Germinal center (tissue), 1 donor: Measurements from ENCODE around the gene KRTAP6-3.

Experiments
- DNase-seq: peaks from one replicate; pipeline ENCODE4 v3.0.0; 2012; ENCODE audit warnings: mixed read lengths, low spot score

The KRTAP6-3 gene, protein sequence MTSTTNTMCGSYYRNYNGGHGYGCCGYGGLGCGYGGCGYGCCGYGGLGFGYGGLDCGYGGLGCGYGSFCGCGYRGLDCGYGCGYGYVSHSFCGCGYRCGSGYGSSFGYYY

DNA sequence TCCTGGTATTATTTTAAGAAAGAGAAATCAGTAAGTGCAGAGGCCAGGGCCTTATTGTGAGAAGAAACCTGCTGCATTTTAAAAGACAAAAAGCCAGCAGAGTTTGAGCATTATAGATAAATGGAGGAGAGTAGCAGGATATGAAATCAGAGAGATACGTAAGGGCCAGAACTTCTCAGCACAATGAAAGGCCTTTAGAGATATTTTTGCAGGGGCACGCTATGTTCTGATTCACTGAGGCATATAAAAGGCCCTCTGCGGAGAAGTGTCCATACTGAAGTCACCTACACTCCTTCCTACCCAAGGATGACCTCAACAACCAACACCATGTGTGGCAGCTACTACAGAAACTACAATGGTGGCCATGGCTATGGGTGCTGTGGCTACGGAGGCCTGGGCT is at the start of gene KRTAP6-3:
TSS of gene KRTAP6-3 (plus strand) at position 301 of the 400 bp plus-strand sequence. CDS start at position 307, 6 bp downstream.
- DNase-seq: no peak

DNA sequence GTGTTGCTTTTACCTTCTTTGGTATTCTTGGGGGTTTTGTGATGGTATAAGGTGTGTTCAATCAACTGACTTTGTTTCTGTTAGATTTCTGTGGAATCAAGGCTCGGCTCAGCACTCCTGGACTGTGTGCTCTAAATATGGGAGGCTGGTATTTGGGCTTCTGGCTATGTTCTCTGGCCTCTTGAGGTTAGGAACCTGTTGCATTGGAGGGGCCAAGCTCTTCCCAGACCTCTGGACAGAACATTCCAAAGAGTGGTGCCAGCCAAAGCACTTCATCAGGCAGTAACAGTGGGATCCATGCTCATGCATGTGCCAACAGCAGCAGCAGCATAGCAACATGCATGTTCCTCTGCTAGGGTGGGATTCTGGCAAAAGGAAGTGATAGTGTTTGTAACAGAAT is 39.5 kb upstream of the KRTAP6-3 start:
- DNase-seq: no peak

DNA sequence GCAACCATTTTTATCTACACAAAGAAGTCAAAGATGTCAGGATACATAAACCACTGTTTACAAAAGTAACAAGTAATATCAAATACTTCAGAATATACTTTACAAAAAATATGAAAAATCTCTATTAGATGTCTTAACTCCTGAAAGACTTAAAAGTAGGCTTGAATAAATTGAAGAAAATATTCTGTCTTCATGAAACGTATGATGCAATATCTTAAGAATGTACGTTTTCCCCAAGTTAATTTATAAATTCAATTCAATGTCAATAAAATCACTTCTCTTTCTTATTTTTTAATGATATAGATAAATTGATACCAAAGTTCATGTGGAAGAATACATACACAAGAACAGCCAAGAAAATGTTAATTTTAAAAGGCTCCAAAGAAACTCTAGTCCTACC is 37.1 kb upstream of the KRTAP6-3 start:
- no peak for DNase-seq

DNA sequence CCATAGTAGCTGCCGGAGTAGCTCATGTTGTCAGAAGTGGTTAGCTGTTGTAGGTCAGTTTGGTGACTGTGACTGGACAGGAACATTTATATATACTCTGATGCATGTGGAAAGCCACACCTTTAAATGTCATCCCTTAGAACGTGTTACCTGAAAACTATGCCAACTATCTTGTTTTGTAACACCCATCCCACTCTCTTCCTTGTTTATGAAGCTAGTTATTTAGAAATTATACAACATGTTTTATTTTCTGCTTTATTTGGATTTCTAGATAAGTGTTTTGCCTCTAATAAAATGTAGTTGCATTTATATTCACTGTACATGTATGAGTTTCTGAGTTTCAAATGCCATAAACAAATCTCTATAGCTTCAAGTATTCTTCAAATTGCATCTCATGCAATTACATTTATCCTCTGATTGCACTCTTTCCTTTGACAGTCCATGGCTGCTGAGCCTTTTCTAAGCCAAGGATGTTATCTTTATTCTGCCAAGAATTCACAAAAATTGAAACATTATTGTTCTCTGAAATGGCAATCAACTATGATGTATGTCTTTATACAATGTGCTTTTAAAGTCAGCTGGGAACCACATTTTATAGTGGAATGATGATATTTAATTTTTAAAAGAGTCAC is 30.9 kb upstream of the KRTAP6-3 start, which contains the start of gene KRTAP19-7:
TSS of gene KRTAP19-7 (minus strand) at position 51 of the 632 bp plus-strand sequence. CDS start at position 26, 25 bp downstream.
- DNase-seq: no peak

DNA sequence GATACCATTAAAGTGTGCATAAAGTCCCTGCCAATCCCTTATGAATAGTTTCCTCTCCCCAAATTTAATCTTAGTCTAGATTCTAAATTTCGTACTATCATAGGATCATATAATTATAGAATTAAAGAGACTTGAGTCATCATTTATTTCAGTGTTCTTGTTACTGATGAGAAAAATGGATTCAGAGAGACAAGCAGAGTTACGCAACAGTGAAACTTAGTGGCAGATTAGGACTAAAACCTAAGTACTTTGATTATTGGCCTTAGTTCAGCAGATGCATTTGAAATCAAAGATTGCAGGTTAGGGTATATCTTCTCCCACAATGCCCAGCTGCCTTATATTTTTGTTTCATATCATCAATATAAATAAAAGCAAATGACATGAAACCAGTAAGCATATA is 30.3 kb upstream of the KRTAP6-3 start:
- no peak for DNase-seq

DNA sequence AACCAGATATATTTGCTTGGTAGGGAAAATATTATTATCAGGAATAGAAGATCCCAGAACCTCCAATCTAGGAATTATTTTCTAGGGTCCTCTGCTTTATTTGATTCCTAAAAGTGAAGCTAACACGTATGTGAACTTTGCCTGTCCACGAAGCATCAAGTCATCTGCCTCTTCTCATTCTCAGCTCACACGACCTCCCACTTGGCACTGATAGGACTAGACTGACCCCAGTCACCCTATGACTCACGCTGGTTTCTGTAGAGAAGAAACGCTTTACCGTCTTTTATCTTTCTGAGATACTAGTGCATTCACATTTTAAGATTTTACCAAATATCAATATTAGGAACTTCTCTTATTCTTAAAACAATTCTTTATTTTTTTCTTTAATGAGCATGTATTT is 29.2 kb upstream of the KRTAP6-3 start:
- no peak for DNase-seq

DNA sequence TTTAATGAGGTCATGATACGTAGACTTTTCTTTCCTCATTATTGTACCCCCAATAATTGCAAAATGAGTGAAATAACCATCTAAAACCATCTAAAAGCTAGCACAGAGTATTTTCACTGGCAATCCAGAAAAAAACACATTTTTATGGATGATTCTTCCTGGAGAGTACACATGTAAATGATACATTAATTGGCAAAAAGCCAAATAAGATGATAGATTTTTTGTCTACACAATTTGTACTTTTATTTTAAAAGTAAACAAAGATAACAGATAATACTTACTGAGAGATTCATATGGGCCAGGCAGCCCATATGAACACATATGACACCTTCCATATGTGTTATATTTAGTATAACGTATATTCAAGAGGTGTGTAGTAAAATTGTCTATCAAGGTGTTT is 28.6 kb upstream of the KRTAP6-3 start:
- no peak for DNase-seq

DNA sequence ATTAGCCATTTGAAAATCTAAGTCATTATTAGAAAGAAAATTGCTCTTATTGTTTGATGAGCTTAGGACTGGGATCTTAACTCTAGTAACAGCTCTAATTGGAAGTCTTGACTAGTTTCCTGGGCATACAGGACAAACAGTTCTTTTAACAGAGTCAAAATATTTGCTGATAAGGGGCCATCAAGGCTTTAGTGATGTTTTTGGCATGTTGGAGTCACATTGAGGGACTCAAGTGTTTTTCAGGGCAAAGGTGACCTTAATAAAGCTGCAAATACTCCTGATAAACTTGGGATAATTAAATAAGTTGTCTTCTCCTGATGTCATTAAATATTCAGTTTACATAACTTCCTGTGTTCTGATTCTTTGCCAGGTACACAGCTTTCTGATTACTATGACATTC is 24.6 kb upstream of the KRTAP6-3 start:
- DNase-seq: no peak

DNA sequence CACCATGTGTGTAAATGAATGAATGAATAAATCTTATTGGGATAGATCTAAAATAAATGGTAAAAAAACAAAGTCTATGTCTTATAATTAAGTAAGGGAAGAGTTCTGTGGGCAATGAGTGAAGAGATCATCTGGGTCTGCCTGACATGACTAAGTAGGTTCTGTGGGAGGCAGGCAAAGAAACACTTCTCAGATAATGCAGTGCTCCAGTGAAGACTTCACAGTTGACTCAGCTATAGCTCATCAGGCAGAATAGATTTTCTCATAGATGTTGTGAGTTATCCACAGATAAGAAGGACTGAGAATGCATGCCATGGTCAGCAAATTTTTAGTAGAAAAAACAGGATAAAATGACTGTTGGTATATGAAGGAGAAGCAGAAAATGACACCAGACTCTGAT is 14.5 kb upstream of the KRTAP6-3 start:
- no peak for DNase-seq

DNA sequence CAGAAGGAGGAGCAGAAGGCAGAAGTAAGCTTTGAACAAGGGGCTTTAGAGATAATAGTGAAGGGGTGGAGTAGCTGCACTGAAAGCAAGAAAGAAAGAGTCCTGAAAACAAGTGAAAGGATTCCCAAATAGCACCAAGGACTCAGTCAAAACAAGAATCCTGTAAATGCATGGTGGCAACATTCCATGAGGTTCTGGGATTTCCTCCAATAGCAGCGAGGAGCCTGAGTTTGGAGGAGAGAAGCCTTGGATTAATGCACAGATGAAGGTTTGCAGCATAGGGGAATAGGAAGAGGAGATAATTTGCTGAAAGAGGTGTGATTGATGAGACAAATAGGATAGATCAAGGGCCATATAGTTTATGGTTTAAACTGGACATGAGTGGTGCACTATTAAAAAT is 12.9 kb upstream of the KRTAP6-3 start:
- no peak for DNase-seq

DNA sequence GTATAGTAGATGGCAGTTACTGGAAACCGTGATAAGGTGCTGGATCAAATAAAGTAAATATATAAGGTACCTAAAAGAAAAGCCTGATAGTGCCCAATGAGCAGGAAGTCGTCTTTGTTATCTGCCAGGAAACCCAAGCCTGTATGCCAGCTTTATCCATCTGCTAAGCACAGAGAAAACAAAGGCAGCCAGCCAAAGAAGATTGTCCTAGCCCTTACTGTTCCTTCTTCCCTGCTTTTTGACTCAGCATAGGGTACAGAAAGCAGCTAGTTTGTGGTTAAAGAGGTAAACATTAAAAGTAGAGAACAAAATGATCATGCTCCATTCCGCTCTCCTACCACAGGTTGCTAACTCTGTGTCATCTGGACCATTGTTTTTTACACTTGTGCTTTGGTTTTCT is 12.1 kb upstream of the KRTAP6-3 start:
- no peak for DNase-seq

DNA sequence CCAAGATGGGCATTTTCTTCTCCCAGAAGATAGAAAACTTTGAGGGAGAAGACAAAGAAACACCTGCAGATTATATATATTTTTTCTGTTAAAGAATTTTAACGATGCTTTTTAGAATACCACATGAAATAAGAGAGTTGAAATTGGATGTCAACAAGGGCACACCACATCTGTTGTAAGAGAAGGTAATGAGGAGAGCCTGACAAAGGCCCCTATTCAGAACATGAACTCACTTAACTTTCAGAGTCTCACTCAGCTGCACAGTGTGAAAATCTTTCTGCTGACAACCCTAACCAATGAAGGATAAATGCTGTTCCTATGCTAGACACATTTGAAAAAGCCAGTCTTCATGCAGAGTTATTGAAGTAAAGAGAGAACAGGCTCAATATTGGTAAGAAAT is 9.4 kb upstream of the KRTAP6-3 start:
- DNase-seq: no peak

DNA sequence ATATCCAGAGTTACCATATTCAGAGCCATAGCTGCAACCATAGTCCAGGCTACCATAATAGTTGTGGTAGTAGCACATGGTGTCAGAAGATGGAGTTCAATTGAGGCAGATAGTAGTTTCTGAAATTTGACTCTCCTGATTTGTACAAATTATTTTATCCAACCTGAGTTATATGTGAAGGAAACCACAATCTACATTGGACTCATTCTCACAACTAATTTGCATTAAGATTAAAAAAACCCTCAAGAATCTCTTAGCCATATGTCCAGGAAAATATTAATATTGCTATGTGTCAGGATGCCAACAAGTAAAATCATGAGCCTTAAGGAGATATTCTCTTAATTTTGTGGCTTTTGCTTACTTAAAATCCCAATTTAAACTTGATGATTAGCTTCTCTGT is 1.9 kb upstream of the KRTAP6-3 start, which contains the start of gene KRTAP22-2:
TSS of gene KRTAP22-2 (minus strand) at position 101 of the 400 bp plus-strand sequence.
- no peak for DNase-seq

DNA sequence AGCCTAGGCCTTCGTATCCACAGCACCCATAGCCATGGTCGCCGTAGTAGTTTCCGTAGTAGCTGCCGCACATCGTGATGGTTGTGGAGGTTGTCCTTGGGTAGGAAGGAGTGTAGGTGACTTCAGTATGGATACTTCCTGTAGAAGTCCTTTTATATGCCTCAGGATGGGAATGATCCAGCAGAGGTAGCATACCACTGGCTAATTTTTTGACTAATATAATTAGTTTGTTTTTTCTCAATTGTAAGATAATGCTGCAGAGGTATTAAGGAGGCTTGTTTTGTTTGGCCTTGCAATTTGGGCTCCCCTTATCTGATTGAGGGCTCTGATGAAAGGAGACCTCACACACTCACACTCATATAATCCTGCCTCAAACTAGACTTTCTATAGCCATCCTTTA is 6.6 kb downstream of the KRTAP6-3 start, which contains the start of gene KRTAP6-2:
TSS of gene KRTAP6-2 (minus strand) at position 101 of the 400 bp plus-strand sequence. CDS start at position 73, 28 bp downstream.
- no peak for DNase-seq

DNA sequence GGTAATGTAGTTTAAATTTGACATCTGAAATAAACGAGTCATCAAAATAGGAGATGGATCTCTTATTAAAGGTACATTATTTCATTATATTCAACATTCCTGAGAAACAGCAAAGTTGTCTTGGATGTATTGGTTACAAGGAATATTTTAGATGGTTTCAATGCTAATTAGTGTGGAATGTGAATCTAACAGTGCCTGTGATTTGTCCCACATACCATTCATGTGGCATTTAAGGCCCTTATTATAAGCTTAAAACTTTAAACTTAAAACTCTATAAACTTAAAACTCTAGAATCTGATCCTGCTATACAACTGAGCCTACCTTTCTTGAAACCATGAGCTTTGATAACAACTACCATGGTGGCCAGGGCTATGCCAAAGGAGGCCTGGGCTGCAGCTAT is 8.5 kb downstream of the KRTAP6-3 start, which contains the start of gene KRTAP22-1:
TSS of gene KRTAP22-1 (plus strand) at position 301 of the 400 bp plus-strand sequence.
- DNase-seq: no peak

DNA sequence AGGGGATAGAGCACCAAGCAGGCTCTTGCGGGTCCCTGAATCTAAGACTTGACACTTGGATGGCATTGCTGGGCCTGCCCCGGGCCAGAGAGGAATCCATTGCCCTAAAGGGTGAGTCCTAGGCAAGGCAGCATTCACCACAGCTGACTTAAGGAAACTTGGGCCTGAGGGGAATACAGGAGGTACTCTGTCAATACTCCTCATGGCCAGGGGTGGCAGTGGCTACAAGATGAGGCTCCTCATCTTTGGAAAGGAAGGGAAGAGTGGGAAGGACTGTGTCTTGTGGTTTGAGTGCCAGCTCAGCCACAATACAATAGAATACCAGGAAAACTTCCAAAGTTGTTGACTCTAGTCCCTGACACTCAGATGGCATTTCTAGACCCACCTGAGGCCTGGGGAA is 13.7 kb downstream of the KRTAP6-3 start:
- DNase-seq: no peak

DNA sequence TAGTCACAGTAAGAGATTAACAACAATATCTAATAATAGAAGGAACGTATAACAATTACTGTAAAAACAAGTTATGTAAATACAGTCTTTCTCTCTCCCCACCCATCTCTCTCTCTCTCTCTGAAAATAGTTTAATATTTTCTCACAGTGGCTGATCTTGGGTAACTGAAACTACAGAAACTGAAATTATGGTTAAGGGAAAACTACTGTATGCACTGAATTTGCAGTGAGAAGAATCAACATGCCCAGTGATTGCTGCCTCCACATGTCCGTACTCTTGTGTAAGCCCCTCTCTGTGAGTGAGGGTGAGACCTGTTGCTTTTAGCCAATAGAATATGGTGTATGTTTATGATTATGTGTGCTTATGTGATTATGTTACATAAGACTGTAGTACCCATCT is 19.9 kb downstream of the KRTAP6-3 start:
- no peak for DNase-seq

DNA sequence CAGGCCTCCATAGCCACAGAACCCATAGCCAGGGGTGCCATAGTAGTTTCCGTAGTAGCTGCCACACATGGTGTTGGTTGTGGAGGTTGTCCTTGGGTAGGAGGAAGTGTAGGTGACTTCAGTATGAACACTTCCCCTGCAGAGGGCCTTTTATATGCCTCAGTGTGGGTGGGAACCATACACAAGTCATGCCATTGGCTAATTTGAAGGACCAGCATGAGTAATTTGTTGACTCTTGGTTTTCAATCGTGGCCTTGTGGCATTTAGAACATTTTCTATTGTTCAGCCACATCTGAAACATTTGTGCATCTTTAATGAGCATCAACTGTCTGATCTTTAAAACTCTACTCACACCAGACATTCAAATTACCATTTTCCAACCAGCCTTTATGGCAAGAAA is 21.6 kb downstream of the KRTAP6-3 start, which contains the start of gene KRTAP6-1:
TSS of gene KRTAP6-1 (minus strand) at position 95 of the 400 bp plus-strand sequence. CDS start at position 69, 26 bp downstream.
- DNase-seq: no peak

DNA sequence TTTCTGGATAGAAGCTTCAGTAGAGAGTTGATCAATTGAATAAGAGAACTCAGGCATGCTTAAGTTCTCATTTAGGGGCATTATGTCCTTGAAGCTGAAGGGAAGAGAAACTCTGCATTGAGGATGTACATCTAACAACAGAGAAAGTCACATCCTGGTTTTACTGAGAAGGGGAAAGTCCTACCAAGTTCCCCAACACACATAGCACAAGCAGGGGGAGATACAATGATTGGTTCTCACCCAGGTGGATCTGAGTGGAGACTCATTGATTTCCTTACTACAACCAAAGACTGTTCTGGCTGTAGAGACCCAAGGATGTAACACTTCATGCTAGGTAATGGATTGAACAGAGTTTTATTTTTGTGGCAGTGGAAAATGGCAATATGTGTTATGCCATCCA is 23.0 kb downstream of the KRTAP6-3 start:
- DNase-seq: no peak

DNA sequence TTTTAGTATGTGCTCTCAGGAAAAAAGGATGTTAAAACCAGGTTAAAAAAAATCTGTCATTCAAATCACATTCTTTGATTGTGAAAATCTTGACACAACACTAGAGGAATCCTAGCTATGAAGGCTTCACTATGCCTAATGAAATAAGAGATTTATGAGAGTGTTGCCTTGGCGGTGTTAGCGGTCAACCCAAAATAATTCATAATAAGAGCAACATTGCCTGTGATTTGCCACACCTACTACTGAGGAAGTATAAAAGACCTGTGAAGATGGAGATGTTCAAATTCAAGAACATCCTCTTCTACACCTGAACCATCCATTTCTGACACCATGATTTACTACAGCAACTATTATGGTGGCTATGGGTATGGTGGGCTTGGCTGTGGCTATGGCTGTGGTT is 23.9 kb downstream of the KRTAP6-3 start, which contains the start of gene KRTAP20-1:
TSS of gene KRTAP20-1 (plus strand) at position 301 of the 400 bp plus-strand sequence. CDS start at position 331, 30 bp downstream.
- DNase-seq: no peak

DNA sequence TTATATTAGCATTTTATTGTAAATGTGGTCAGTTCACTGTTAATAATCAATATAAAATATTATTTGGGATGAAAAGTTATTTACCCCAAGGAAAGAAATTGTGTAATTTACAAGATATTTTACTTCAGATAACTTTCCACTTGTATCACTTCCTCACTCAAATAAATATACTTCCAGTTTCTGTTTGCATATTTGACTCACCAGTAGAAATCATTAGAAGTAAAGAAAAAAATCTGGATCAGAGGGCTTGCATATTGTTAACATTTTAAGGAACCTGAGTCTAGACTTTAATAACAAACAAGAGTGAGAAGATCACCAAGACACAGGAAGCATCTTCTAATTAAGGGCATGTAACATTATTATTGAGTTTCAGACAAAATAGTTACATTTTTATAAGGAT is 27.8 kb downstream of the KRTAP6-3 start:
- DNase-seq: no peak

DNA sequence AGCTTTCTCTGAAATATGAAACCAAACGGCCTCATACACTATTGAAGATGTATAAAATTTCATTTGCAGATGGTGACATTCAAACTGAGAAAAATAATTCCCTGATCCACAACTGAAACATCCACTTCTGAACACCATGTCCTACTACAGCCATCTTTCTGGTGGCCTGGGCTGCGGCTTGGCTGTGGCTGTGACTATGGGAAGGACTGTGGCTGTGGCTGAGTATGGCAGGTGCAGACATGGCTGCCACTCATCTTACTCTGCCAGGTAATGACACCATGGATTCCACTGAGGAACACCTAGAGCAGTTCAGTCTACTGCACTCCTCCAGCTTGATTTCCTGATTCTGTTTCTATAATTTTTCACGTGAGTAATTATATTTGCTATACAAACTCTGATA is 28.3 kb downstream of the KRTAP6-3 start, which contains the start of gene KRTAP20-4:
TSS of gene KRTAP20-4 (plus strand) at position 106 of the 400 bp plus-strand sequence.
- no peak for DNase-seq

DNA sequence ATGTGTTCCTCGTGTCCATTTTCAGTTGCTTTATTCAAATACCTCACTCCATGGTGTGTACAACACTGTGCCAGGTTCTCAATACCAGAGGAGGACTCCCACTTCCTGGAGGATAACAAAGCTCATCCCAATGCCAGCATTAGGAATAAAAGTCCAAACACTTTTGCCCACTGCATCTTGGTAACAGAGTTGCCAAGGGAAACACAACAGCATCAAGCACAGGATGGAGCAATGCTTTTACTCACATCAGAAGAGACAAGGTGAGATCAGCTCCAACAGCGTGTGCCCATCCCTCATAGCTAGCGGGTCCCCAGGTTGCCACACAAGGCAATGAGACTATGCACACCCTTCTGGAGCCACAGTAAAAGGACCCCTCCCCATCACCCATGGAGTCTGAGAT is 31.1 kb downstream of the KRTAP6-3 start:
- no peak for DNase-seq
